ENCODE data around the gene PCNX1.

Gene PCNX1

DNA sequence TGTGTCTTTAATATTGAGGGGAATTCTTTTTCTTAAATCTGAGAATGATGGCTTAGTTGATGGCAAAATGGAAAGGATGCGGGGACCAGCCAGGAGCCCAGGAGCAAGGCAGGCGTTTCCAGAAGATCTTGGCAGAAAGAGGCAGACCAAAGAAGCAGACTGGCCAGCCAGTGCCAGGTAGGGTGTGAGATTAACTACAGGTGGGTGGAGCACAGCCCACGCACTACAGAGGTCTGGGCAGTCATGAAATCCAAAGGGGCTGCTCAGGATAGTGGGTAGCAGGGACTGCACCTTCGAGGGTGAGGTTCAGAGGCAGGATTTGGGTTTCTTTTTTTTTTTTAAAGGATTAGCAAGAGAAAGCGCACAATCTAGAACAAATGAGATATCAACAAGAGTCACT, 17.7 kb upstream of the PCNX1 start:
- no peak for DNase-seq

DNA sequence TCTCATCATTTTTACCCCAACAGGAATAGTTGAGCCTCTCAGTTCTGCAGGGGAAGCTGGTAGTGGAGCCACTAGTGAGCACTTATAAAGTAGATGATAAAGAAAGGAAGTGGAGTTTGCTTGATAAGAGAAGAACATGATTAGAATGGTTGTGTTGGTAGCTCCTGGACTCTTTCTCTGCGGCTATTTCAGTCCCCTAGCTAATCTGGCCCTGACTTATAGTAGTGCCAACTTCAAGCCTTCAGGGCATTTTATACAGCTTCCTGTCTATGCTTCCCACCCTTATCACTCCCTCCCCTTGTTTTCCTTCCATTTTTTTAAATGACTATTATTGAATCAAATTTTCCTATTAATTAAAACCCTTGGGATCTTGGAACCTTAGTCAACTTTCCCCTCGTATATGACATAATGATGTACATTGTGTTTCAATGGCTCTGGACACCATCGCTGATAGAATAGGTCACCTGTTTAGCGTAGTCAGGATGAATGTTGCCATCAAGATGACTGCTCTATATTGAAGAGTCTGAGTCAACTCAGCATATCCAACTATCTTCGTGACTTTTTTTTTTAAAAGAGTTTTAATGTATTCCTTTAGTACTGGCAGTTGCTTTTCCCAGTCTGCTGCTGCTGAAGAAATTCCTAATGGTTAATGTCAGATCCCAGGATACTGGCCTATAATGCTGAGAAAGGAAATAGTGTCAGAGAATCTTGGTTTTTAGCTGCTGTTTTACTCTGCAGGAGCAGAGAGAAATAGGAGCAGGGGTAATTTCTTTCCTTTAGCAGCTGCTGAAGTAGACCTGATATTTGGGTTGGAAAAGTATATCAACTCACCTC, 16.2 kb upstream of the PCNX1 start:
- peak; percentile 59 for DNase-seq

DNA sequence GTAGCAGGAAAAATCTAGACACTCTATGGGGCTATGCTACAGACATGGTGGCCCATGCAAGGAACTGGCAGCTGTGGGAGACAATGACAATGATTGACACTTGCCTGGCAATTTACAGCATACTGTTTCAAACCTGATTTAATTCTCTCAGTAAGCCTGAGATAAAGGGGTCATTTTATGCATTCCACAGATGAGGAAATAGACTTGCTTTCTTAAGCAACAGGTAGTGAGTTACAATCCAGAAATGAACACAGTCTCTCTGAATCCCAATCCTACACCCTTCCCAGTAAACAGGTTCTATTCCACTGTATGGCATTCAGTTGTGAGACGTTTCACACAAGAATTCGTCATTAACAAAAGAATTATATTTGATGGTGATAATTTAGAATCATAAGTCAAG, 15.5 kb upstream of the PCNX1 start:
- peak; percentile 57 for DNase-seq

DNA sequence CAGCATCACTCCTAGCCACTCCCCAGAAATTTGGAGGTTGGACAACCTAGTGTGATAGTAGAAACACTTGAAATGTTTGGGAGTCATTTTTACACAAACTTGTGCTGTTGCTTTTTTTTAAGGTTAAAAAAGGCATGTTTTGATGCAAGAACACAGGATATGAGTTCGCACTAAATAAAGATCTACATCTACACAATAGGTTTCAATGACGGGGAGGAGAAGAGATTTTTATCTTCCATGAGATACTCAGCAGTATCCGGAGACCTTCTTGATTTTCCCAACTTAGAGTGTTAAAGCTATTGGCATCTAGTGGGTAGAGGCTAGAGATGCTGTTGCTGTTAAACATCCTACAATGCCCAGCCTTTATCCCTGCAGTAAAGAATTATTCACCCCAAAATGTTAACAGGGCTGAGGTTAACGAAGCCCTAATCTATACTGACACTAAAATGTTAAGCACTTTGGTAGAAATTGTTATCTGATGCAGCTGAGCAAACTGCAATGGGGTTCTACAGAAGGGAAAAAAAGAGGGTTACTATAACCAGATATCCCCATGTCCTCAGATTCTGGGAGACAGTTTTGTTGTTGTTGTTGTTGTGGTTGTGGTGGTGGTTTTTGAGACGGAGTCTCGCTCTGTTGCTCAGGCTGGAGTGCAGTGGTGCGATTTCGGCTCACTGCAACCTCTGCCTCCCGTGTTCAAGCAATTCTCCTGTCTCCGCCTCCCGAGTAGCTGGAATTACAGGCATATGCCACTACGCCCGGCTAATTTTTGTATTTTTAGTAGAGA, 14.0 kb upstream of the PCNX1 start:
- no peak for DNase-seq

DNA sequence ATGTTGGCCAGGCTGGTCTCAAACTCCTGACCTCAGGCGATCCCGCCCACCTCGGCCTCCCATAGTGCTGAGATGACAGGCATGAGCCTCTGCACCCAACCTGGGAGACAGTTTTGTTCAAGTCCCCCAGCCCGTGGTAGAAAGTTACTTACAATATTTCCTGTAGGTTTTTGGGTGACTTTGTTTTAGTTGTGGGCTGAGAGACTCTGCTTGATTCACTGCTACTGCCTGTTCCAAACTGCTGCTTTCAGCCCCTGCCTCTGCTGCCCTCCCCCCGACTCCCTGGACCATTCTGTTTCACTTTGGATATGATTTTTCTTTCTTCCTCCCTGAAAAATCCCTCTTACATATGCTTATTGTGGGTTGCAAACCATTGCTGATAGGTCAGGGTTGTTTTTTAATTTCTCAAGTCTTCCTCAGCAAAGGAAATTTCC, 13.4 kb upstream of the PCNX1 start:
- DNase-seq: no peak

DNA sequence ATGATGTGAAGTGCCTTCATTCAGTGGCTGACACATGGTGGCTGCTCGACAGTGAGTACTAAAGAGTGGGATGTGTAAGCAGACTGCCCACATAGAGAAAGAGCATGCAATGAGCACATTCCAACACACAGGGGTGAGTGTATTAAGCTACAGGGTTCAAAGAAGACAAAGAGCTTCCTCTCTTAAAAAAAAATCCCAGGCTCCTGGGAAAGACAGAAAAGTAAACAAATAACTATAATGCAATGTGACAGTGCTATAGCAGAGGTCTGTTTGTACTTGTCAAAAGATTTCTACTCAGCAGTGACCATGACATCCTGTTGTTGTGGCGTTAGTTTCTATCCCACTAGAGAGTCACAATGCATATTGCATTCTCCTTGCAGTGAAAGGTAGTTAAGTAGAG, 12.4 kb upstream of the PCNX1 start:
- DNase-seq: peak; percentile 49

DNA sequence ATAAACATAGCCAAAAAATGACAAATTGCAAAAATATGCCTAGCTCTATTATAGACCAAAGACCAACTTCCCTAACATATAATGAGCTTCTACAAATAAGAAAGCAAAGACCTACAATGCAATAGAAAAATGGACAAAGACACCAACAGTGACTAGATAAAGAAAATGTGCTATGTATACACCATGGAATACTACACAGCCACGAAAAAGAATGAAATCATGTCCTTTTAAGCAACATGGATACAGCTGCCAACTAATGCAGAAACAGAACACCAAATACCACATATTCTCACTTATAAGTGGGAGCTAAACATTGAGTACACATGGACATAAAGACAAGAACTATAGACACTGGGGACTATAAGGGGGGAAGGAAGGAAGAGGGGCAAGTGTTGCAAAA, 10.9 kb upstream of the PCNX1 start:
- no peak for DNase-seq

DNA sequence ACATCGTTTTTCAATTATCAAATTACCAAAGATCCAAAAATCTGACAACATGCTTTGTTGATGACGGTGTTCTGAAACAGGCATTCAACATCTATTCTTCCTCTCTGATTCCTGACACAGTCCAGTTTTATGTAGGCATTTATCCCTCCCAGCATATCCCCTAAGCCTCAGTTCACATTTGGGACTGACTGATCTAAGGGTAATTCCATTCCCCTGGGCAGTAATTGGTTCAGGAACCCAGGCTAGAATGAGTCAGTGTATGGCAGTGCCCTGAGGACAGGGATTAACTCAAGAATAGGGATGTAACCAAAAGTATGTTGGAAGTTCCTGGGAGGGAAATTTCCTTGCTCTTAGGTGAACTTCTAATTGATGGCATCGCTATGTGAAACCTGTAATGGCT, 10.3 kb upstream of the PCNX1 start:
- DNase-seq: peak; percentile 43

DNA sequence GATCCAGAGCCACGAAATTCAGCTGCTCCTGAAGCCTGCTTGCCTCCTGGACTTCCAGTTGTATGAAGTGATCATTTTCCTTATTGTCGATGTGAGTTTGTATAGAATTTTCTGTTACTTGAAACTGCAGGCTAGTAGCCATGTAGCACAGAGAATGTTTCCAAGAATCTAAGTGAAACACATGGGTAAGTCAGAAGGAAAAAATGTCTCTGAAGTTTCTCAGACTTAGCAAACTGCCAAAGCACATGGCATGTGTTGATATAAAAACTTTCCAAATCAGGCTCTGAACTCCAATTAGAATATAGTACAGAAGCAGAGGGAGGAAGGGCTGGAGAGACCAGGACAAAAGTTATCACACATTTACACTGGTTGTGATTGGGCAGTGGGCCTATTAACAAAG, 9.8 kb upstream of the PCNX1 start:
- DNase-seq: peak; percentile 91

DNA sequence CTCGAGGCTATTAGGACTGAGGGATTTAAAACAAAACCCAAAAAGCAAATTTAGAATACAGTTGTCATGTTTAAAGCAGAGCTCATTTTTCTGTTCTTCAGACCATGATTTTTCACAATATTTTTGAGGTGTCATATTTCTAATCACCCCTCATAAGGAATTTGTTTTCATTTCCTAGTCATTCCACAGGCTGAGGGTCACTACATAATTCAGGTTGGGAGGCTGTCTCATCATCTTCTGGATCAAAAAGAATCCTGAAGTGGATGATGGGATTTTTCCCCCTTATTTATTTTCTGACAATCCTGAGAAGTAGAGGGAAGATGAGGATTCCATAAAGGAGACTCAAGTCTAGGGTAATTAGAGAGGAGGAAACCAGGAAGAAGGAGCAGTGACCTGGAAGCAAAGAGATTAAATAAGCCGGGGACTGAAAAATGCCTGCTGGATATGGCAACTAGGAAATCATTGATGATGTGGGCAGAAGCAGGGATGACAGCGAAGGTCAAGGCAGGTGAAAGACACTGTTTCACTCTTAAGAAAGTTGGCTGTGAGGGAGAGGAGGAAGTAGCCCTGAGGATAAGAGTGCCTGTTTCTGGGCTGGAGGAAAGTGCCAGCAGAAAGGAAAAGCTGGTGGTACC, 9.0 kb upstream of the PCNX1 start:
- DNase-seq: peak; percentile 59

DNA sequence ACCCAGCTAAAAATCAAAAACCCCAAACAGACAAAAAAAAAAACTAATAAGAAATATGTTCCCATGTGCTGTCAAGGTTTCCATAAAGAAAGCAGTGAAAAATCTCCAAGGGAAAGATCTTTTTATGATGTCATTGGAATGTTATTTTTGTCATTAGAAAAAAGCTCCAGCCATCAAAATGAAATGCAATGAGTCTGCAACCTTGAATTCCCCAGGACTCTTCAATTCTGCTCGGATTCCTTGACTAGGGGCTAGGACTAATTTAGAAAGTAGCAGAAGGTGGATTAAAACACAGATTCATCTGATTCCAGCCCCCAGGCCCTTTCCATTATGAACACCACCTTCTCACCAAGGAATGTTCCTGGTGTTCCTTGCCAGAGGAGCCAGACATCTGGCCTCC, 6.0 kb upstream of the PCNX1 start:
- DNase-seq: peak; percentile 86

DNA sequence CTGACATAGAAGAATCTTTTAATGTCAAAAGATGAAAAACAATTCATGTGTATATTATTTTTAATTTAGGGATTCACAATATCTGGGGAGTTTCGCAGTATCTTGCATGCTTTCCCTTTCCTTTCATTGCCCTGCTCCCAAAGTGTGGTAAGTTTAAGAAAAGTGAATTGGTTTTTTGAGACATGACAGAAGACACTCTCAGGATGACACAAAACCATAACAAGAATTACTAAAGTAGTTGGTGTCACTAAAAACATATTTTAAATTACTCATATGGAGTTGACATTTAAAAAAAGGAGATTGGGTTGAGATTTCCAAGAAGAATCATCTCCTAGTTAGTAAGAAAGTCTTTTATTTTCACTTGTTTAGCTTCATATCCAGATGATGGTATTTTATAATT, 5.1 kb upstream of the PCNX1 start:
- DNase-seq: no peak

DNA sequence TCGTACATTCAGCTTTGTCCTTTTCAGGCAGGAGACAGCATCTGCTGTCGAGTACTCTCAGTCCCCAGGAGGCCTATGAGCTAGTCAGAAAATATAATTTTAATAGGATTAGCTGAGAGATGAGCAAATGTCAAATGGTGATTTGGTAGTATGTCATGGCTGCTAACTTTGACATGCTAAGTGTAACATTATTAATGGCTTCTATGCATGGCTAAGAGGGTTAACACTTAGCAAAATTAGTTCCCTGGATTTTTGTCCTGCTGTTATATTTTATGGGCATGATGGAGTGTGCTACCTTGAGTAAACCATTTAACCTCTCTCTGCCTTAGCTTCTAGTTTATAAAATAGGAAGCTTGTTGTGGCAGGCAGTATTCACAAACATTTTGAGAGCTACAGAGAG, 2.9 kb upstream of the PCNX1 start:
- no peak for DNase-seq

DNA sequence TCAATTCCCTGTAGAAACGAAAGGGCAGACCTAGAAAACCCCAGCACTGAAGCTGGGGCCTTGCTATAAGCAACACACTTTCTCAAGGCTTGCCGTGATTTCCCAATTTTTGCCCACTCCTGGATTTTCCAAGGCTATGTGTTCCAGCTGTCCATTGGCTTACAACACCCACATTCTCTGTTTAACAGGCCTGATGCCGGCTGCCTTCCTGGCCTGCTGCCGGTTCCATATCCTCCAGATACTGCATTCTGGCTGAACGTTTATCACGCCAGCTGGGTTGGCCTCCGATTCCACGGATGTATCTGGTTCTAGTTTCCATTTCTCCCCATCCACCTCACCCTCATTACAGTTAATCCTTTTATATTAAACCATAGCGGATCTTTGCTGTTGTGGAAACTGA, 2.0 kb upstream of the PCNX1 start:
- peak; percentile 83 for DNase-seq

DNA sequence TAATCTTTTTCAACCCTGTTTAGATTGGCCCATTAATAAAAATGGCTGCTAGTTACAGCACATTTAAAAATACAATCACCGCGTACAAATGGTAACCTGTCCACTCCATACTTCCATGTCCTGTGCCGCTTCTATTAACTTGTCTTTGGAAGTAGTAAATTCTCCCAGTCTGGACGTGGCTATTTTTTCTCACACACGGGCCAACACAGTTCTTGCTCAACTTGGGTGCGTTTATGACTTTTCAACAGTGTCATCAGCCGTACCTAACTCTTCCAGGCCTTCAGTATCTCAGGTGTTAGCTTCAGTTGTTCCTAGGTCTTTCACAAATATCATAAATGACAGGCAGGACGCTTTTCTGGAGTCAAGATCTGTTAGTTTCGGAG, 475 bp upstream of the PCNX1 start:
- no peak for DNase-seq

DNA sequence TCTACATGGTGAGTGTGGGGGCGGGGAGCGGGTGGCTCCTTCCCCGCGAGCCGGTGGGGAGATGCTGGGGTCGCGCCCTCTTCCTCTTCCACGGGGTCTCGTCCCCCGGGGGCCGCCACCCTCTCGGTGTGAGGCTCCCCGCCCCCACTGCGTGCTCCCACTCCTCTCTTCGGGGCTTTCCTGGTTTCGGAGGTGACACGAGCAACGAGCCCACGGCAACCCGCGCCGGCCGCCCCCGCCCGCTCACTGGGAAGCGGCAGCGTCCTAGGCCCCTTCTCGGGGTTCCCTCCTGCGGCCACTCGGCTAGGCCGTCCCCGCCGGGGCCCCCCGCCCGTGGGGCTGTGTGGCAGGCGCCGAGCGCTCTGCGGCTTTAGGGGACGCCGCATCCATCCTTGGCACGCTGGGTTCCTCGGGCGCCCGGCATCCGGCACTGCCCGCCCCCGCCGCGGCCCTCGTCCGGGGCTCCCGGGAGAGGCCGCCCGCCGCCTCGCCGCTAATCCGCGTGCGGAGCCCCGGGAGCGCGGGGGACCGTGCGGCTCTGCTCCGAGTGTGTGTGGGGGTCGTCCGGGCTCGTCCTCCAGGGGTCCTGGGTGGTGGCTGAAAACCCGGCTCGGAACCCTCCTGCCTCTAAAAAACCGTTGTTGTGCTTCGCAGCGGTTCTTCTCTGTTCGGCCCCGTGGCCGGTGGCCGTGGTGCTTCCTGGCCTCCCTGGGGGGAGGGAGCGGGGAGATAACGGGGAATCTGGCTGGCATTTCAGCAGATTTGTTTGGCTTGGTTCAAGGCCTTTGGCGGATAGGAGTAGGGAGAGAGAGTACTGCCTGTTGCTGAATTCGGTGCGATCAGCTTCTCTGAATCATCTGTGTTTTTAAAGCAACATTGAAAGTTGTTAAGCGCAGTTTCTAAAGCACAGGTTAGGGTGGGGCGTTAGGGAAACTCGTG, 1.0 kb downstream of the PCNX1 start:
- peak; percentile 45 for DNase-seq

DNA sequence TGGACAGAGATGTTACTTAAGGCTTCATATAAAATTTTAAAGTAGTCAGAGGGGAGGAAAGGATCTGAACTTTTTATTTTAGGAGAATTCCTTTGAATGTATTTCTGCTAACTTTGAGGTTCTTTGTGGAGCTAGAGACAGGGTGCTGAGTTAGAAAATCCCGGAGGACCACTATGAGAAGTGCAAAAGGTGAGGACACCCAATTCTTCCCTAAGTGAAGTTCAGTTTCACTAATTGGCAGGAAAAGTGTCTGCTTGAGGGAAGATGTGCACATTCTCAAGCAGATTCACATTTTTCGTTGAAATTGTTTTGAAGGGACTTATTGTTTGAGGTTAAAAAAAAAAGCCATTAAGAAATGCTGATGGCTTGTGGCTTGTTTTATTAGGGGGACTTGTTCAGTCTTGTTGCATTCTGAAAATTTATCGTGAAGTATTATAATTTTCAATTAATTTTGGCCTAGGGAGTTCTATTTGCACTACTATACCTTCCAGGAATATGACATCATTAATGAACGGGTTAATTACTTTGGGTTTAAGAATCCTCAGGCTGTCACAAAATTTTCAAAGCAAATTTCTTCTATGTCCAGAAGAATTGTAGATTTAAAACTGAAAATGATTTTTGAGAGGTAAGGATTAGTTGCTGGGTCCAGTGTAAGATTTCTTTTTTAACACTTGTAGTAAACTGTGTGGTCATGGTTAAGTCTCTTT, 1.8 kb downstream of the PCNX1 start:
- no peak for DNase-seq

DNA sequence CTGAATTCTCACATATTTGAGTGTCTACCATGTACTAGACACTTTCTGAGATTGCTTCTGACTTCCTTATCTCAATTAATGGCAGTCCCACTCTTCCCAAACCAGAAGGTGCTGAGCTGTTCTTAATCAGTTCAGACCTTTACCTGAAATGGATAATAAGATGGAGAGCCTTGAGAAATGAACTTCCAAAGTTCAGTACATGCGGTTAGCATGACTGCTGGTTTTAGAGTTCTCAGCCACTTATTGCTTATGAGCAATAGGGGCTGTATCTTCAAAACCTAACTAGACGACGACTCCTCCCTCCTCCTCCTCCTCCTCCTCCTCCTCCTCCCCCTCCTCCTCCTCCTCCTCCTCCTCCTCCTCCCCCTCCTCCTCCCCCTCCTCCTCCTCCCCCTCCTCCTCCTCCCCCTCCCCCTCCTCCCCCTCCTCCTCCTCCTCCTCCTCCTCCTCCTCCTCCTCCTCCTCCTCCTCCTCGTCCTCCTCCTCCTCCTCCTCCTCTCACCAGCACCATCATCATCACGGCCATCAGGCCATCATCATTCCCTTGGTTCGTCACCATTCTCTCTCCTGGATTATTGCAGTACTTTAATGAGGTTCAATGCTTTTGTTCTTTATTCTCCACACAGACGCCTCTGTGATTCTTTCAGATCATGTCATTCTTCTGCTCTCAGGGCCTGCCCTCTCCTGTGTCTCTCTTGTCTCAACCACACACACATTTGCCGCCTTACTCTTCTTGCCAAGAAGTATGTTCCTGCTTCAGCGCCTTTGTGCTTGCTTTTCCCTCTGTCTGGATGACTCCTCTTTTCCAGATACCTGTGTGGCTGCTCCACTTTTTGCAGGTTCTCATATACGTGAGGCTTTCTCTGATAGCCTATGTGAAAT, 2.7 kb downstream of the PCNX1 start:
- no peak for DNase-seq

DNA sequence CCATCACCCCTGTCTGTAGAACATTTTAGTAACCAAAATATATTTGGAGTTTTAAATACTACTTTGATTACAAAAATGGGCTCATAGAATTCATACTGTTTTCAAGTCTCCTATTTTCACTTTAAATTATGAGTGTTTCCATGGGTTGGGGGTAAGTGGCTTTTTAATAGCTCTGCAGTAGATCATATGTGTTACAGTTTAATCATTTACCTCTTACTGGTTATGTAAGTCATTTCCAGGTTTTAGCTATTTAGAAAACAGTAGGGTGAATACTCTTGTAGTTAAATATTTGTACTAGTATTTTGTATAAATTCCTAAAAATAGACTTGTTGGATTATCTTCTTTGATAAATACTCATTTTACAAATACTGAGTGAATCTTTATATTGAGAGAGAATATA, 8.2 kb downstream of the PCNX1 start:
- no peak for DNase-seq

DNA sequence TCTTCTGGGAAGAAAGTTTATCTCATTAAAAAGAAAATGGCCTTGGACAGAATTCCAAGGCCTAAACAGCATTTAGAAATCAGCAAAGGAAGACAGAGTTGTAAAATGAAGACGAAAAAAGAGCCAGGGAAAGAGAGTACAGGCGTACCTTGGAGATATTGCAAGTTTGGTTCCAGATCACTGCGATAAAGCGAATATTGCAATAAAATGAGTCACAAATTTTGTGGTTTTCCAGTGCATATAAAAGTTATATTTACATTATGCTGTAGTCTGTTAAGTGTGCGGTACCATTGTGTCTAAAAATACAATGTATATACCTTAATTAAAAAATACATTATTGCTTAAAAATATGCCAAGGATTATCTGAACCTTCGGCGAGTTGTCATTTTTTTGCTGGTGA, 9.0 kb downstream of the PCNX1 start:
- DNase-seq: no peak

DNA sequence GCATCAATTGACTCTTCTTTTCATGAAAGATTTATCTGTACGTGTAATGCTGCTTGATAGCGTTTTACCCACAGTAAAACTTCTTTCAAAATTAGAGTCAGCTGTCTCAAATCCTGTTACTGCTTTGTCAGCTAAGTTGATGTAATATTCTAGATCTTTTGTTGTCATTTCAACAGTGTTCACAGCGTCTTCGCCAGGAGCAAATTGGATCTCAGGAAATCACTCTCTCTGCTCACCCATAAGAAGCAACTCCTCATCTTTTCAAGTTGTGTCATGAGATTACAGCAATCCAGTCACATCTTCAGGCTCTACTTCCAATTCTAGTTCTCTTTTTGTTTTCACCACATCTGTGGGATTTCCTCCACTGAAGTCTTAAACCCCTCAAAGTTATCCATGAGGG, 9.5 kb downstream of the PCNX1 start:
- DNase-seq: no peak

All from fibroblast of upper back skin (primary cell).